Left cardiac atrium (tissue), 4 donors: ENCODE measurements around the gene SIDT1. TPM values are rescaled to one million over a fixed set of nuclear protein-coding genes. Genes with fewer than 3 reads are reported as not detected.
A peak's percentile ranks its signal among the peaks of the same experiment; 100 is the strongest.

ENCODE experiments used
- ATAC-seq, 2 donors: fragments of 200-7000 bp; cut with Tn5 transposase; one replicate each; pipeline ENCODE4 v1.9.1; 2020; ENCODE audit warnings: mild to moderate bottlenecking in 2 of 2, moderate library complexity in 2 of 2
- DNase-seq: peaks from one replicate; pipeline ENCODE4 v3.0.0-alpha.2; 2020
- intact Hi-C, 2 donors: fragments of 100-400 bp; cut with DNase I; formaldehyde crosslinking; loops; one replicate each; pipeline versions ENCODE4 v1.14.1 to v1.15.1; 2022 to 2023
- total RNA-seq, 2 donors: library from RNA; stranded (reverse); fragmentation: NEBNext Ultra II Directional; extraction: Animal tissue kit (Norgen Biotek cat#: 25700); gene quantifications; one replicate each; pipeline ENCODE4 v1.2.1, GENCODE V29; 2021
- donor health status: DM: no; HTN: yes; CAD: no.
- donor health status: DM: no; HTN: yes; CAD: no; lungs with severe emphysema.
- donor health status: DM: yes; HTN: yes; CAD: no.
- donor health status: Dilated cardiomyopathy.

Gene SIDT1
- total RNA-seq, 2 donors from 2014 or later: 0.71 to 0.79 TPM

GRCh38 chr3:113575206-113575605, 42.9 kb downstream of the SIDT1 start:
- ATAC-seq (no peak), DNase-seq (no peak)
- intact Hi-C loops: loop anchor here in 1 of 2 donors (5.0 kb wide), 1 partner anchor 78 kb away; no protein-coding TSS in a partner anchor

GRCh38 chr3:113585228-113585627, 52.9 kb downstream of the SIDT1 start:
- DNase-seq (no peak), ATAC-seq (no peak)
- intact Hi-C loops: no loop called here

GRCh38 chr3:113585720-113586119, 53.4 kb downstream of the SIDT1 start:
- intact Hi-C loops: no loop called here

GRCh38 chr3:113588806-113589205, 56.5 kb downstream of the SIDT1 start:
- no peak for DNase-seq
- ATAC-seq: no peak
- intact Hi-C loops: no loop called here

More at GRCh38 chr3:113585720-113586119, 53.4 kb downstream of the SIDT1 start:
- DNase-seq: no peak
- no peak for ATAC-seq

- DNase-seq (no peak), ATAC-seq (no peak)
- intact Hi-C loops: no loop called here
Measured at GRCh38 chr3:113589971-113590370, 57.6 kb downstream of the SIDT1 start.

- intact Hi-C loops: no loop called here
- no peak for ATAC-seq
Measured at GRCh38 chr3:113590983-113591382, 58.6 kb downstream of the SIDT1 start.

GRCh38 chr3:113594066-113594465, 61.7 kb downstream of the SIDT1 start:
- intact Hi-C loops: no loop called here
- DNase-seq (no peak), ATAC-seq (no peak)

More at GRCh38 chr3:113590983-113591382, 58.6 kb downstream of the SIDT1 start:
- no peak for DNase-seq

- intact Hi-C loops: no loop called here
- ATAC-seq: peak in 1 of 2 donors; percentile 79
- DNase-seq: no peak
Measured at GRCh38 chr3:113597596-113598354, 65.4 kb downstream of the SIDT1 start.

GRCh38 chr3:113600418-113601182, 68.2 kb downstream of the SIDT1 start:
- DNase-seq (no peak), ATAC-seq (peak; percentile 54 to 71)
- intact Hi-C loops: no loop called here

- DNase-seq (no peak), ATAC-seq (no peak)
- intact Hi-C loops: no loop called here
Measured at GRCh38 chr3:113601240-113601639, 68.9 kb downstream of the SIDT1 start.

GRCh38 chr3:113602256-113602655, 69.9 kb downstream of the SIDT1 start:
- DNase-seq (no peak), ATAC-seq (no peak)
- intact Hi-C loops: no loop called here

- DNase-seq: no peak
- no peak for ATAC-seq
- intact Hi-C loops: no loop called here
Measured at GRCh38 chr3:113602836-113603235, 70.5 kb downstream of the SIDT1 start.

GRCh38 chr3:113606539-113607218, 74.3 kb downstream of the SIDT1 start:
- DNase-seq: no peak
- no peak for ATAC-seq
- intact Hi-C loops: no loop called here

GRCh38 chr3:113607219-113607596, 74.9 kb downstream of the SIDT1 start:
- intact Hi-C loops: no loop called here
- ATAC-seq (no peak), DNase-seq (no peak)

GRCh38 chr3:113614402-113614801, 82.0 kb downstream of the SIDT1 start:
- intact Hi-C loops: no loop called here
- DNase-seq: no peak
- peak; percentile 44 to 71 for ATAC-seq

- ATAC-seq (peak; percentile 44 to 71), DNase-seq (peak; percentile 25)
- intact Hi-C loops: no loop called here
Measured at GRCh38 chr3:113615976-113616375, 83.6 kb downstream of the SIDT1 start.

GRCh38 chr3:113617726-113618125, 85.4 kb downstream of the SIDT1 start:
- intact Hi-C loops: no loop called here
- DNase-seq (no peak), ATAC-seq (no peak)

- intact Hi-C loops: loop anchor here in 1 of 2 donors (10.0 kb wide), 1 partner anchor 125 kb away; no protein-coding TSS in a partner anchor
- no peak for DNase-seq
- ATAC-seq: no peak
Measured at GRCh38 chr3:113620091-113620490, 87.7 kb downstream of the SIDT1 start.

GRCh38 chr3:113623324-113623723, 91.0 kb downstream of the SIDT1 start:
- intact Hi-C loops: loop anchor here in 1 of 2 donors (10.0 kb wide), 1 partner anchor 129 kb away; no protein-coding TSS in a partner anchor
- ATAC-seq: no peak
- no peak for DNase-seq

GRCh38 chr3:113623811-113624210, 91.5 kb downstream of the SIDT1 start:
- no peak for DNase-seq
- no peak for ATAC-seq
- intact Hi-C loops: loop anchor here in 1 of 2 donors (10.0 kb wide), 1 partner anchor 129 kb away; no protein-coding TSS in a partner anchor
